ENCODE results near the gene VIM.

VIM gene

GRCh38 chr10:17210361-17210760, 17.7 kb upstream of the VIM start:
- FAIRE-seq, result no peak

- FAIRE-seq, result peak; percentile 73
Observed at GRCh38 chr10:17212802-17213221, 15.2 kb upstream of the VIM start.

GRCh38 chr10:17213646-17214349, 14.2 kb upstream of the VIM start:
- no peak for FAIRE-seq

- no peak for FAIRE-seq
Observed at GRCh38 chr10:17214526-17214925, 13.5 kb upstream of the VIM start.

GRCh38 chr10:17214971-17215781, 12.9 kb upstream of the VIM start:
- no peak for FAIRE-seq

GRCh38 chr10:17215782-17216122, 12.3 kb upstream of the VIM start:
- FAIRE-seq, result no peak

- FAIRE-seq, result peak; percentile 98
Observed at GRCh38 chr10:17216217-17216900, 11.7 kb upstream of the VIM start.

- no peak for FAIRE-seq
Observed at GRCh38 chr10:17216901-17217395, 11.1 kb upstream of the VIM start.

GRCh38 chr10:17217631-17218232, 10.3 kb upstream of the VIM start:
- no peak for FAIRE-seq

GRCh38 chr10:17219024-17219423, 9.0 kb upstream of the VIM start:
- no peak for FAIRE-seq

- FAIRE-seq, result peak; percentile 88
Observed at GRCh38 chr10:17220652-17221100, 7.4 kb upstream of the VIM start.

- no peak for FAIRE-seq
Observed at GRCh38 chr10:17222329-17222728, 5.7 kb upstream of the VIM start.

- no peak for FAIRE-seq
Observed at GRCh38 chr10:17225808-17226207, 2.2 kb upstream of the VIM start.

- no peak for FAIRE-seq
Observed at GRCh38 chr10:17226891-17227303, 1.1 kb upstream of the VIM start.

- FAIRE-seq, result peak; percentile 72
Observed at GRCh38 chr10:17227367-17228090, 512 bp upstream of the VIM start.

- FAIRE-seq, result no peak
Observed at GRCh38 chr10:17229016-17229716, 1.1 kb downstream of the VIM start.

- FAIRE-seq, result no peak
Observed at GRCh38 chr10:17229717-17229966, 1.6 kb downstream of the VIM start.

GRCh38 chr10:17229967-17230682, 2.1 kb downstream of the VIM start:
- no peak for FAIRE-seq

- FAIRE-seq, result no peak
Observed at GRCh38 chr10:17231788-17232187, 3.7 kb downstream of the VIM start.

GRCh38 chr10:17232276-17232960, 4.4 kb downstream of the VIM start:
- no peak for FAIRE-seq

Data from G401.6 (cell line).